ENCODE measurements around the gene DNAJB5.

DNA sequence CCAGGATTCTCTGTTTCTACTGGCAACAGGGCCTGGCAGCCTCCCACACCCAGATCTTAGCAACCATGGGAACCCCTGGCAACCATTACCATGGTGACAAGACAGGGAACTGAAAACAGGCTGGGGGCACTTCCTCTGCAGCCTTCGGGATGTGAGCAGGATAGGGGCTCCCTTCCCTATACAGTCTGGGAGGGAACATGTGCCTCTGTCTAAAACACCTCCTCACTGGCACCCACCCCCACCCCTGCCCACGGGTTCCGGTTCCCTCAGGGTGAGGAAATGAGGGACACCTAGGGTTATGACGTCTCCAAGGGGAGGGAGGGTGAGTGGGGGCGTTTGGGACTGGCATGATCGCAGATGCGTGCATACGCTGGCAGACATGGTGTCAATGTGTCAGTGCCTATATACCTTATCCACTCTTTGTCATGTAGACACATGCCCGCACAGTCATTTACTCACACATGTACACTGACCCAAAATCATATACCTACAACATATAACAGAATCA, 3.0 kb upstream of the DNAJB5 start:
- TF ChIP-seq, protein P1, sequence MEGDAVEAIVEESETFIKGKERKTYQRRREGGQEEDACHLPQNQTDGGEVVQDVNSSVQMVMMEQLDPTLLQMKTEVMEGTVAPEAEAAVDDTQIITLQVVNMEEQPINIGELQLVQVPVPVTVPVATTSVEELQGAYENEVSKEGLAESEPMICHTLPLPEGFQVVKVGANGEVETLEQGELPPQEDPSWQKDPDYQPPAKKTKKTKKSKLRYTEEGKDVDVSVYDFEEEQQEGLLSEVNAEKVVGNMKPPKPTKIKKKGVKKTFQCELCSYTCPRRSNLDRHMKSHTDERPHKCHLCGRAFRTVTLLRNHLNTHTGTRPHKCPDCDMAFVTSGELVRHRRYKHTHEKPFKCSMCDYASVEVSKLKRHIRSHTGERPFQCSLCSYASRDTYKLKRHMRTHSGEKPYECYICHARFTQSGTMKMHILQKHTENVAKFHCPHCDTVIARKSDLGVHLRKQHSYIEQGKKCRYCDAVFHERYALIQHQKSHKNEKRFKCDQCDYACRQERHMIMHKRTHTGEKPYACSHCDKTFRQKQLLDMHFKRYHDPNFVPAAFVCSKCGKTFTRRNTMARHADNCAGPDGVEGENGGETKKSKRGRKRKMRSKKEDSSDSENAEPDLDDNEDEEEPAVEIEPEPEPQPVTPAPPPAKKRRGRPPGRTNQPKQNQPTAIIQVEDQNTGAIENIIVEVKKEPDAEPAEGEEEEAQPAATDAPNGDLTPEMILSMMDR (IDR thresholded peaks at IDR 0.05), result no peak
- TF ChIP-seq POLR2A (IDR thresholded peaks at IDR 0.05), result no peak
